ENCODE data around the gene TFB1M.

TFB1M gene

GRCh38 chr6:155212106-155212505 lies 102.2 kb downstream of the TFB1M start:
- no peak for DNase-seq (ENCODE audit: low spot score)
- TF ChIP-seq CTCF (IDR thresholded peaks at IDR 0.05; ENCODE audit: extremely low read depth, missing control alignments): no peak

GRCh38 chr6:155207223-155207622 lies 107.1 kb downstream of the TFB1M start:
- no peak for DNase-seq (ENCODE audit: low spot score)
- TF ChIP-seq CTCF (IDR thresholded peaks at IDR 0.05; ENCODE audit: extremely low read depth, missing control alignments): no peak

Data from GM20000 (cell line).